Skin epidermis (tissue), 12 donors: ENCODE data around the gene OCA2.
"Not testable (repeated sequence)": the region's sequence is repeated elsewhere in the genome, so short reads cannot be mapped to it uniquely, and the experiment has no call there.

ENCODE experiments used
- H3K27ac ChIP-seq, 21 experiments: fragments of 200-600 bp; sonication (generic) in 11 of 21; one replicate each; pipeline ENCODE4 v1.5.0; 2020; ENCODE audit warnings: mild to moderate bottlenecking in 3 of 21, inconsistent platforms in 2 of 21, moderate library complexity in 2 of 21
- H3K4me3 ChIP-seq, 7 experiments: fragments of 200-600 bp; sonication (generic) in 2 of 7; one replicate each; pipeline ENCODE4 v1.5.0; 2020; ENCODE audit warnings: inconsistent platforms in 2 of 7, mild to moderate bottlenecking in 2 of 7, moderate library complexity in 1 of 7

The OCA2 gene

DNA sequence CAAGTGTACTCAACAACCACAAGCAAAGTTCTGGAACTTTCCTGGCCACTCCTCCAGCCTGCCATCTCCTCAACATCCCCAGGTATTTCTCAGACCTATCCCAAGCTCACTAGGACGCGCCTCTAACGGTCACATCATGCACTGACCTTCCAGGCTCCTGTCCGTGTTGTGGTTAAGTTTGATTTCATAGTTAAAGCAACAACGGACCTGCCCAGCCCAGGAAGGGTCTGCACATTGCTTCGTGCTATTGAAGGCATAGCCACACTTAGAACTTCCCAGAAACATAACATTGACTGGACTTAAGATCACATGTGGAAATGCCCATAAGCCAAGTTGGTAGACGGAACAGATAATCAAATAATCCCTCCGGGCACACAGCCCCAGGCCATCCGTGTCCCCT lies 85.1 kb downstream of the OCA2 start:
- no peak overlapping the region for H3K27ac ChIP-seq
- no peak overlapping the region for H3K4me3 ChIP-seq

DNA sequence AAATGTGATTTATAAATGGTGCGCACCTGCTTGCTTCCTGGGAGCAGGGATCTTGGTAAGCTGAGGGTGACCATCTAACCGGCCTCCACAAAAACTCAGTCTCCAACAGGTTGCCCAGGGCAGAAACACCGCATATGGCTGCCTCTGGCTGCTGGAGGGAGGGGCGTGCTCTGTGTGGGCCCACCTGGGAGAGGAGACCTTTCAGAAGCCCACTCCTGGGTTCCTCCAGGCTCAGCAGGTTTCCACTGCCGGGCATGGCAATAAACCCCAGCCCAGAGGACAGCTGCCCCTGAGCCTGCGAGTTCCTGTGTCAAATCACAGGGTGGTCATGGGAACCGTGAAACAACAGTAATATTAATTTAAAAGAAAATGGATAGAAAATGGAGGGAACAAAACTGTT lies 85.6 kb downstream of the OCA2 start:
- Histone ChIP-seq H3K27ac (no peak overlapping the region), H3K4me3 (no peak overlapping the region)

DNA sequence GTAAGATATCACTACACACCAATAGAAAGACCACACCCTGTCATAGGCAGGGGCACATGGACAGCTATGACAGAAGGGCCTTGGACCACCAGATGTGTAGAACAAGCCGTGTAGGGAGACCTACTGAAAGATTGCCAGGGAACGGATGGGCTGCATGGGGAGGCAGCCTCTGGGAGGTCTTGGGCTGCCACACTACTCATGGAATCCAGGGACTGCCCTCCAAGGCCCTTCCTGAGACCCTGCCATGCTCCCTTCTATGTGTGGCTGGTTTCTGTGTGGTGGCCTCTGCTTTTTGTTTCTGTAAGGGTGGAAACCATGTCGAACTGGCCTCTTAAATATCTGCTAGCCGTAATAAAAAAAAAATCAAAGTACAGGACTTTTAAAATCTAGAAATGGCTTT lies 86.9 kb downstream of the OCA2 start:
- Histone ChIP-seq H3K4me3 (no peak overlapping the region), H3K27ac (no peak overlapping the region)

DNA sequence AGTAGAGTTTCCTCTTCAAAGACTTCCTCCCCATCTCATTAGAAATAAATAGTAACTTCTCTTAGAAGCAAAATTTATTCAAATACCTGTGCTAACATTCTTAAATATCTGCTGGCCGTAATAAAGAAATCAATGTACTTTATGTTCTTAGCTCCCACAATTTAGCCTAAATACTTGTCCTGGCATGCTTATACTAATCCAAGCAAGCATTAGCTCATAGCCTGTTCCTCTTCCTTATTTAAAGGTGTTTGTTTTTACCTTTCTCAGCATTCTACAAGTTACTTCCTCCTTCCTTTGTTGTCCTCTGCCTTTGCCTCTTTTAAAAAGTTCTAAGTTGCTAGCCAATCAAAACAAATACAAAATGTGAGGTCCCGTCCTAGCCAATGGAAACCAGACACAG lies 90.9 kb downstream of the OCA2 start:
- not testable (repeated sequence) for H3K27ac ChIP-seq, H3K4me3 ChIP-seq

DNA sequence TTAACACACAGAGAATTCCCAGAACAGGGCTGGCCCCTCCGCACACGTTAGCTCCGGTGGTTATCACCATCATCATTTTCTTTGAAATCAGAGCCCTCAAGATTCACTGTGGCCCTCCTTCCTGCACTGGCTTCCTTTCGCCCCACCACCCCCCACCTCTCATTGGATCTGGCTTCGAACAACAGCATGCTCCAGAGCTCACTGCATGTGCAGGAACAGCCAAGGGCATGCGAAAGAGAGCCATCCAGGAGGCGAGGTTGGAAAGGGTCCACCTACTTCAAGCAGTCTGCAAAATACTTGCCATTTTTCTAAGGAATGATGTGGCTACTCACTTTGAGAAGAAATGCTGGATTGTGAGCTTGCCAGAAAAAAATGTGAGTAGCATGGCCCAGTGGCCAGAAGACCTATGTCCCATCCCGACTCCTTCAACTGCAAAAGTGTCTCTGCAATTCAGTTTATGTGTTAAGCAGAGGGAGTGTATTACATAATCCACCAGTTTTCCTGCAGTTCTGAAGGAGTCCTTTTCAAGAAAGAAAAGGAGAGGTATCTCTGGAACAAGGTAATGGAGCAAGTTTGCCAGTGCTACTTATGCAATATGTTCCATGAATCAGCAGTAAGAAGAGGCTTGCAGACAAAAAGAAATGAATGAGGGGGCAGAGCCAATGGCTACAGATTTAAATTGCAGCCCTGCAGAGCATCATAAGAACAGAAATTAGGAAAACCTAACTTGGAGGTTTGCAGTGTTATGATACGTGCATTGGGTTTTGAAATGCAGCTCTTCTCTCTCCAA lies 92.8 kb downstream of the OCA2 start:
- Histone ChIP-seq H3K4me3 (no peak overlapping the region), H3K27ac (no peak overlapping the region)

DNA sequence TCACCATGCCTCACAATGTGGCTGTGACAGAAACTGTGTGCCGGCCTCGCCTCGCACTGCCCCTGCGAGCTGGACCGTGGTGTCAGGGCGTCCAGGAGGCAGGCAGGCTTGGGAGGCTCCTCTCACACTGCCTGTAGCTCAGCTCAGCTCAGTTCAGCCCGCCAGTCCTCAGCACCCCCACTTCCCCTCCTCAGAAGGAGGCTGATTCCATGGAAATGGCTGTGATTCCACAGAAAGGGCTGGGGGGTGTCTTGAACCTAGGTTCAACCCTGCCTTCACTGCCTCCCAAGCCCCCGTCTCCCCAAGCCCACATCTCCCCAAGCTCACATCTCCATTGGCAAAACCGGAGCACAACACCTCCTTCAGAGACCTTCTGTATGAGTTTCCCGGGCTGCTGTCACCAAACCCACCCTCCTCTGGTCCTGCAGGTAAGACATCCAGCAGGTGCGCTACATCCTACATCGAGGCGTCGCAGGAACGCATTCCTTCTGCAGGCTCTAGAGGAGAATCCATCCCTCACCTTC lies 94.0 kb downstream of the OCA2 start:
- Histone ChIP-seq H3K27ac (no peak overlapping the region), H3K4me3 (no peak overlapping the region)

DNA sequence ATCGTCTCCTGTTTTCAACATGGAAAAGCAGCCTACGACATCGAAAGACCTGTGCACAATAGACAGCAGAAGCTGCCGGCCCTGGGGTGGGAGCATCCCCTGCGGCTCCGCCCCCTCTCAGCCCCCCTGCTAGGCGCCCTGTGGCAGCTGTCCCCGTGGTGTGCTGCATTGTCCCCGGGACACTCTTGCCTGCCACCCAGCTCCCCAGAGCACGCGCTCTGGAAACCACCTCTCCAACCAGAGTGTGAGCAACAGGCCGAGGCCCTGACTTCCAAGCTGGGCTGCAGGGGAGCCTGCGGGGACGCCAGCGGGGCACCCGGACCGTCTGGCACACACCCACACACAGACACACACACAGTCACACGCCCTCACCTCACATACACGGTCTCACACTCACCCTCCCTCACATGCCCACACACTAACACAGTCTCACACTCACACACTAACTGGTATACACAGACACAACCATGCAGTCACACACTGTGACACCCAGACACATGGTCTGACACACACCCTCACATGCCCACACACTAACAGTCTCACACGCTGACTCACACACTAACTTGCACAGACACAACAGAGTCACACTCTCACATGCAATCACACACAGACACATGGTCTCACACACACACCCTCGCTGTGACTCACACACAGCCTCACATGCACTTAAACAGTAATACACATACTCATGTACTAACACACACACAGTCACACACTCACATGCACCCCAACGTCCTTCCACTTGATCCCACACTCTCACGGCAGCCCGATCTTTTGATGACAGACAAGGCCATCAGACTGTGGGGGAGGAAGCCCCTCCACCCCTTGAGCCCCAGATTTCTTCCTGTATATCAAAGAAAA lies 94.7 kb downstream of the OCA2 start:
- H3K4me3 ChIP-seq = no peak overlapping the region

DNA sequence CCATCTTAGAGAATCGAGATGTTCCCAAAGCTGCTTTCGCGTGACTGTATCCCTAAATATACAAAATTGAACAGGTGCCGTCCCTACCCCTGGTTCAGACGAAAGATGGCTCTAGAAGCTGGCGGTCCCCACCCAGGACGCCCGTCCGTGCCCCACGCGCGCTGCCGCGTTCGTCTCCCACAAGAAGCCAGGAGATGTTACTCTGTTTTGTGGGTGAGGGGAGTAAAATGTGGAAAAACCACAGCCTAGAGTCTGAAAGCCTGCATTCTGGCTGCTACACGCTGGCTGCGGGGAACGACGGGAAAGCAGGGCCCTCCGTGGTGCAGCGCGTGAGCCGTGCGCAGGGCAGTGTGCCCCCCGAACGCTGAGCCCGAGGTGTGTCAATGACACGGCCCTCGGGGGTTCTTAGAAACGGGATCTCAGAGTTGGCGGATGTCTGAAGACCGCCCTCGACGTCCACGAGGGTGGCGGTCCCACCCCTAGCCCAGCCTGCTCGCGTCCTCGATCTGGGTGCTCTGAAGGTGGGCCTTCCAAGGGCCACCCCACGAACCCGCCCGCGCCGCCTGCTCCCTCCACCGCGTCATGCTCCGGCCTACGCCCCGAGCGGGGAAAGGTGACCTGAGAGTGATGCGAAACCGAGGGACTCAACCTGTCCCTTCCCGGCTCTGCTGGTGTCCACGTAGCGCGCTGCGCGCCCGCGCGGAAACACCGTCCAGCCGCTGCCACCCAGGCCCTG lies 95.6 kb downstream of the OCA2 start:
- Histone ChIP-seq H3K4me3 (no peak overlapping the region), H3K27ac (no peak overlapping the region)

More for the DNA sequence above, 94.7 kb downstream of the OCA2 start:
- no peak overlapping the region for H3K27ac ChIP-seq

DNA sequence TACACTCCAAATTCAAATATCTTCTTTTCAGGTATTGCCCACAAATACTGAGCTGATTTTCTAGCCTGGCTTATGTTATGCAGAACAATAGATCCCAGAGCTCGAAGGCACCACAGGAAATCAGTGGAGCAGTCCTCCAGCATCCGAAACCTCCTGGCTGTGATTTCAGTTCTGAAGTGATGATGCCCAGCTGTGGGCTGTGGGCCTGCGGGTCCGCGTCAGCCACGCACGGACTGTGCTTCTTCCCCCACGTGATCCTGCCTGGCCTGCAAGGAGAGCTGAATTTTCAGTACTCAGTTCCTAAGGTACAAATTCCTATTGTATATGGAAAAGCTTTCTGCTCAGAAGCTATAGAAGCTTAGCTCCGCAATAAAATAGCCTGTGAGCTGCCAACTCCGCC lies 96.2 kb downstream of the OCA2 start:
- Histone ChIP-seq H3K27ac (no peak overlapping the region), H3K4me3 (no peak overlapping the region)

DNA sequence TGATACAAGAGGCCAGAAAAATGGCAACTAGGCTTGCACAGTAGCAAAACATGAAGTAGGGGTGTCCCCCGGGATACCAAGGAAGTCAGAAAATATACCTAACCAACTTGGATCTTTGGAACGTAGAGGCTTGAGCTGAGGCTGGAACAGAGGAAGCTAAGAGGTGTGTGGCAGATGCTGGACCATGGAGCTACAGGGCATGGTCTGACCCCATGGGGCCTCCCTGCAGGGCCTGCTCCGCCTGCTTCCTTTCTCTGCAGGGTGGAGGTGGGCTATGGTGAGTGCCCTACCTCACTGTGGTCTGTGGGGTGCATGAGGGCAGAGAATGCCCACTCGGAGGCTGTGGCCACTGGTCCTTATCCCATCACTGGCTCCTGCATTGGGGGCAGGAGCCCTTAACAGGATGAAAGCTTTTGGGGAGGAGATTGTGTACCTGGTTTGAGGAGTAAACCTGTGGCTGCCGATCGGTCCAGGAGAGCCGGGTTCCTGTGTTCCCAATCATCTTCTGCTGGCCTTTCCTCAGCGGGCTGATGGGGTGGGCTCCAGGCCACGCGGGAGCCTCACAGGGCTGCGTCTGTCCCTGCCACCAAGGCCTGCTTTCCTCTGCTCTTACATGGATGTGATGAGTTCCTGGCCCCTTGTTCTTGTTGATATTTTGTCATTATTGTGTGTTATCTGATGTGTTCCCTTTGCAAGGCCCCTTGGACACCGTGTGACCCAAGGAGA lies 96.8 kb downstream of the OCA2 start:
- Histone ChIP-seq H3K4me3 (no peak overlapping the region), H3K27ac (no peak overlapping the region)

DNA sequence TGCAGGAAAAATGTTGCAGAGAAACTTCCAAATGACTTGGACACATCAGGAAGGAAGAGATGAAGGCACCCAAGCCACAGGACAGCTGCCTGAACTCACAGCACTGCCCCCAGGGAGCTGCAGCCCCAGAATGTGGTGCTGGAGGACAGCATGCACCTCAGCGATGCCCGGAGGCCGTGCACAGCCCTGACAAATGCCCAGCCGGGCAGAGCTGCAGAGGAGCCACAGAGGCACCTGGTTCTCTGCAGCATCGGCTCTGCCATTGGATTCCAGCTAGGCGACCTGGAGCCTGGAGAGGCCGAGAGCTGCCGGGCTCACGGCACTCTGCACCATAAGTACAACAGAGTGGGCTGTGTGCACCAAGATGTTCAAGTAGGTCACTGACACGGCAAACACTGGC lies 97.5 kb downstream of the OCA2 start:
- no peak overlapping the region for H3K4me3 ChIP-seq
- H3K27ac ChIP-seq = no peak overlapping the region

DNA sequence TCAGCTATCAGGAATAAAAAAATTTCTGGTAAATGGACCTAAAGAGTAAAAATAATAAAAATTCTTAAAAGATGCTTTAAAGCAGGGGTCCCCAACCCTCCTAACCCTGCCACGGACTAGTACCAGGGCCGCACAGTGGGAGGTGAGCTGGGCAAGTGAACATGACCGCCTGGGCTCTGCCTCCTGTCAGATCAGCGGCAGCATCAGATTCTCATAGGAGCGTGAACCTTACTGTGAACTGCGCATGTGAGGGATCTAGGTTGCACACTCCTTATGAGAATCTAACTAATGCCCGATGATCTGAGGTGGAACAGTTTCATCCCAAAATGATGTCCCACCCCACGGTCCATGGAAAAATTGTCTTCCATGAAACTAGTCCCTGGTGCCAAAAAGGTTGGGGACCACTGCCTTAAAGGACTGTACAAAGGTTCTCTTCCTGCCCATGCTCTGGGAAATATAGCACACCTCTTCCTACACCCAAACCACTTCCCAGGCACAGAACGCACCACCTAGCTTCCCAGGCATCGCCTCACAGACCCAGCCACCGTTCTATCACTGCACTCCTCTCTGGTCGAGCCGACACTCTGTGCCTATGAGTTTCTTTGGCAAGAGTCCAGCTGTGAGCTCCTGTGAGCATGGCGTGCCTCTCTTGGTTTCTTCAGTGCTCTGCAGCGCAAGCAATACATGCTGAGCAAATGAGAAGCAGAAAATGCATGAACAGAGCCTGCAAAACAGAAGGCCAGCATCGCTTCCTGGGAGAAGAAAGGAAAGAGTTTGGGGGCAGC lies 104.9 kb downstream of the OCA2 start:
- H3K27ac ChIP-seq = no peak overlapping the region
- H3K4me3 ChIP-seq = no peak overlapping the region

DNA sequence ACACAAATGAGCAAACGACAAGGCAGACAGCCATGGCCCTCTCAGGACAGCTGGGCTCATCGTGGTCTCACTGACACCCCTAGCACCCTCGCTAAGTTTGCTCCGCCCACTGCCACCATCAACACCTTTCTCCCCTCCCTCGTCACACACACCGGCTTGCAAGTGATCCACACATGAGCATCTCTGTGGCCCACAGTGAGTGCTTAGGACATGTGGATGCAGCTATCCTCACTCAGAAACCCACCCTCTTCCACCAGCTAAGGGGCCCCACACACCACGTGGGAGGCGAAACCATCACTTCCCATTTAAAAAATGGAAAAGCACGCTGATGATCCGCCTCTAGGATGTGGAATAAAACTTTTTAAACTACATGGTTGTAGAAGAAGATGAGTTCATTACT lies 105.6 kb downstream of the OCA2 start:
- Histone ChIP-seq H3K4me3 (no peak overlapping the region), H3K27ac (no peak overlapping the region)

DNA sequence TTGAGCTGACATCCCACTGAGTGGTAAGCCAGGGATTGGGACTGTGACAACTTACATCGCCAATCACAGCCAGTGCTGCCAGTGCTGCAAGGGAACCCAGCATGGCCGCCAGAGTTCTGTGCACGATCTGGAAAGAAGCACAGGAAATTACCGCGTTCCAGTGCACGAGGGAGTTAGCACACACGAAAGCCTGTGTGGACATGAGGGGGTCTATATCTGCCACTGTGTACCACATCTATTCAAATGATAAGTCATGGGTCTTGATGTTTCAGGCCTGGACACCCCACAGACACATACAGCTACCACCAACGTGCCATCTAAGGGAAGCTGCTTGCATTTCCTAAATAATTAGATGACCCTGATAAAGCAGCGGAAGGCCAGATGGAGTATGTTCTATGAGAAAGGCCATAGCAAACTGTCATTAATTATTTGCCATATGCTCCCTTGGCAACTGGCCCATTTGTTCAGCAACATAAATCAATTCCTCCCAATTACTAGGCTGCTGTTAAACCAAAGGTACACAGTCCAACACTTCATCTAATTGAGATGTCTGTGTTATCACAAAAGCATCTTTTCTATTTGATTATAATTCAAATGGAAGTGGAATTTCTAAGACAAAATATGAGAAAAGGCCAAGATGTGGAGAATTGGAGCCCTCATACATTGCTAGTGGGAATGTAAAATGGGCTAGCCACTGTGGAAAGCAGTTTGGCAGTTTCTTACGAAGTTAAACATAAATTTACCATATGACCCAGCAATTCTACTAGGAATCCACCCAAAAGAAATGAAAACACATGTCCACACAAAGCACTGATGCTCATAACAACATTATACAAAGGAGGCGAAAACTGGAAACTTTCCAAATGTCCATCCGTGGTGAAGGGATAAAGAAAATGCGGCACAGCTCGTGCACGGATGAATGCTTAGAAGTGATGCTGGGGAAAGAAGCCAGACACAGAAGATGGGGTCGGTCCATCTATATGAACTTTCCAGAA lies 108.3 kb downstream of the OCA2 start:
- Histone ChIP-seq H3K27ac (no peak overlapping the region), H3K4me3 (no peak overlapping the region)

DNA sequence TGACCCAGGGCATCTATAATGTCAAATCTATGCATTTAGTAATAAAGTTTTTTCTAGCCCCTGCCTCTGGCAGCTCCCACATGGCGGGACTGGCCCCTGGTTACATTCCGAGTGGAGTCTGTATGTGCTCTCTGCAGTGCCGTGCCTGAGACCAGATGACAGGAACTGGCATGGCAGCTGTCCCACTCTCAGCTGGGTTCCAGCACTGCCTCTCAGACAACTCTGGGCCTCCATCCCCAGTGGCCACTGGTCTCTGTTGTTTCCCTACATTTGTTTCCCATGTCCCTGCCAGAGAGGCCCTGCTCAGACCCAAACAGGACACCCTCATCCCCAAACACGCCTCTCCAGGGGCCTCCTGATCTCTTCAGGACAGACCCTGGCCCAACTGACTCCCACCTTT lies 109.3 kb downstream of the OCA2 start:
- H3K27ac ChIP-seq = no peak overlapping the region
- no peak overlapping the region for H3K4me3 ChIP-seq

DNA sequence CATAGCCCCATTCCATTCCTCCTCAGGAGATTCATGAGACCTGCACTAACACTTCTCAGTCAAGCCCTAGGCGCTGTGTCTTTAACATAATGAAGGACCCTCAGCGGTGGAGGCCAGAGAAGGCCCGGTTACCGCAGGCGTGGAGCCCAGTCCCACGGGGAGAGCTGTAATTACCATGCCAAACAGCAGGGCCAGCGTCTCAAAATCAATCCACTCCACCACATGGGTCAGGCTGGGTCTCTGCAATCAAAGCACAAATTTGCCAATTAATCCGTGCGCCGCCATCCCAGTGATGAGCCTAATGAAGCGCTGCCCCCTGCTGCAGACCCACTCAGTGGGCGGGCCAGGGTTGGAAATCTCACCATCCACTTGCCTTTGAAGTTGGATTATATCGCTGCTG lies 109.7 kb downstream of the OCA2 start:
- H3K4me3 ChIP-seq = no peak overlapping the region
- no peak overlapping the region for H3K27ac ChIP-seq

DNA sequence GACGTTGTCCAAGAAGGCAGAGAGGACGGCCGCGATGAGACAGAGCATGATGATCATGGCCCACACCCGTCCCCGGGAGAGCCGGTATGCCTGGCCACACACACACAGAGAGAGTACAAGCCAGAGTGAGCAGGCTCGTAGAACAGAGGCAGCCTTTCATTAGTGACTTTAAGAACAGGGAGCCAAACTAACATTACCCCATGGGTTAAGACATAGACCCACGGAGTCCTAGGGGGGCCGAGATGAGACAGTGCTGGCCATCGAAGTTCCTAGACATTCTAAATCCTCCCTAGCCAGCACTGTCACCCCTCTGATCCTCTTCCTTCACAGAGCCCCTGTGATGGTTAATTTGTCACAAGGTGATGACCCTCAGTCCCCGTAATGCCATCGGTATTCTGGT lies 114.0 kb downstream of the OCA2 start:
- Histone ChIP-seq H3K27ac (no peak overlapping the region), H3K4me3 (no peak overlapping the region)

DNA sequence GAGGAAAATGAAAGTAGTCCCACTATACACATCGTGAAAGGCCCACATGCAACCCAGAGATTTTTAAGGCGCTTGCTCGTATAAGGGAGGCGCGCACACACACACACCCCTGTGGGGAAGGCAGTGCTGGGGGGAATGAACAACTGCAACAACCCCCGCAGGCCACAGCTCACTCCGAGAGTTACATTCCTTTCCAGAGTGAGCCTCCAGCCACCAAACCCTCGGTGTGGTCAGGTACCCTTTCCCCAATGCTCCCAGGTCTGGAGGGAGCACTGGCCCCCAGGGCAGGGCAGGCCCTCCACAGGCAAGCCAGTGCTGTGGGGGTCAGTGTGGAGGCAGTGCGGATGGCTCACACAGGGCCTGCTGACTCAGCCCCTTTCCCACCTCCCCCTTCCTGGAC lies 115.6 kb downstream of the OCA2 start:
- Histone ChIP-seq H3K4me3 (no peak overlapping the region), H3K27ac (no peak overlapping the region)
